ENCODE data around the gene FCRL5. TPM values are rescaled to one million over a fixed set of nuclear protein-coding genes. Genes with fewer than 3 reads are reported as not detected.

Gene FCRL5
- total and polyA plus RNA-seq, 4 donors: 0.18 to 0.84 (median 0.50) TPM

DNA sequence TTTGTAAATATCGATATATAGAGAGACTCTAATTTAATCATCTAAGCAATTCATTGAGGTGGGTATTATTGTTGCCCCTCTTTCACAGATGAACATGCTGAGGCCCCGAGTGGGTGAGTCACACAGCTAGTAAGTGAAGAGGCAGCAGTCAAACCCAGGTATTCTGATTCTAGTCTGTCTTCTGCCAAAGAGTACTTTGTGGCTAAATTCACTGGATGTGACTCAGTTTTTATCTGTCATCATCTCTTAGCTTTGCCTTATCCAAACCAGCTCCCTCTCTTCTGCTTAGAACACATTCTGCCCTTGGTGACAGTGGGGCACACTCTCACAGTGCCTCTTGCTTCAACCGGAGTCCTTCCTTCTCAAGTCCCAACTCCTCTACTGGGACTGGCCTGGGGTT lies 11.5 kb downstream of the FCRL5 start:
- no peak for DNase-seq
- H3K9me3 ChIP-seq (ENCODE audit: control insufficient read depth, low read length): no peaks in the 10 kb centered on the region
- intact Hi-C loops (cut with DNase I): no loop called here

DNA sequence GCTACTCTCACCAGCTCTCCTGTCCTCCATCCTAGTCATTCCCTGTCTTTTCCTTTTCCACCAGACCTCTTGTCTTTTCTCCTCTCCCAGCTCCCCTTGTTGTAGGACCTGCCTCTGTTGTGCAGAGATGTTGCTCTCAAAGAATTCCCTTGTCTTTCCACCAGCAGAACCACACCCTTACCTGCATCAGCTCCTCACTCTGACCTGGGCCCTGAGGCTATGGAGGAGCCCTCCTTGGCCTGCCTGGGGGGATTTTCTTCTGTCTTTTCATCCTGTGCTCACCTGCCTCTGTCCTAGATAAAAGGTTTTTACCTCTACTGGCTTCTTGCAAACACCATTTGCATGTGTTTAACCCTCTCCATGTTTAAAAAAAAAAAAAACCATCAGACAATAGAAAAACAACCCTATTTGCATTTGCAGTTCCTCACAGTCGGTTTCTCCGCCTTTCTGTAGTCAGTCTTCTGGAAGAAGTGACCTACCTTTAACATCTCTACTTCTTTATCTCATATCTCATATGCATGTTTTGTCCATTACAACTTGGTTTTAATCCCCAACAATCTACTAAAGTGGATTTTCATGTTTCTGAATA lies 12.1 kb downstream of the FCRL5 start:
- H3K9me3 ChIP-seq (ENCODE audit: control insufficient read depth, low read length): no peaks in the 10 kb centered on the region
- H3K4me3 ChIP-seq (ENCODE audit: low read length in 2 of 2): no peak overlapping the region
- H3K27me3 ChIP-seq (ENCODE audit: control insufficient read depth in 1 of 2, insufficient read depth in 2 of 2, low read length in 1 of 2): no peaks in the 10 kb centered on the region
- intact Hi-C loops (cut with DNase I): no loop called here
- ATAC-seq (ENCODE audit: low FRiP score) (no peak), DNase-seq (no peak)
- no peaks in the 10 kb centered on the region for H3K36me3 ChIP-seq (ENCODE audit: control insufficient read depth in 1 of 2, insufficient read depth in 2 of 2, low read length in 1 of 2)
- 14 to 63% methylated on average over 2 of the region's 2 CpGs for WGBS, 2 donors
- H3K27ac ChIP-seq (ENCODE audit: low read depth in 1 of 2, low read length in 2 of 2): no peak overlapping the region
- H3K4me1 ChIP-seq (ENCODE audit: control insufficient read depth in 1 of 2, insufficient read depth in 2 of 2, low read length in 2 of 2): no peaks in the 10 kb centered on the region

More for the DNA sequence above, 11.5 kb downstream of the FCRL5 start:
- Histone ChIP-seq H3K4me3 (ENCODE audit: low read length in 2 of 2) (no peak overlapping the region), H3K36me3 (ENCODE audit: control insufficient read depth in 1 of 2, insufficient read depth in 2 of 2, low read length in 1 of 2) (no peaks in the 10 kb centered on the region), H3K27ac (ENCODE audit: low read depth in 1 of 2, low read length in 2 of 2) (no peak overlapping the region), H3K4me1 (ENCODE audit: control insufficient read depth in 1 of 2, insufficient read depth in 2 of 2, low read length in 2 of 2) (no peaks in the 10 kb centered on the region), H3K27me3 (ENCODE audit: control insufficient read depth in 1 of 2, insufficient read depth in 2 of 2, low read length in 1 of 2) (no peaks in the 10 kb centered on the region)
- ATAC-seq (ENCODE audit: low FRiP score): no peak
- WGBS, 2 donors: 81 to 82% methylated on average over 3 of the region's 3 CpGs

GRCh38 chr1:157539568-157539967 lies 12.7 kb downstream of the FCRL5 start:
- Histone ChIP-seq H3K27me3 (ENCODE audit: control insufficient read depth in 1 of 2, insufficient read depth in 2 of 2, low read length in 1 of 2) (no peaks in the 10 kb centered on the region), H3K4me3 (ENCODE audit: low read length in 2 of 2) (no peak overlapping the region), H3K27ac (ENCODE audit: low read depth in 1 of 2, low read length in 2 of 2) (no peak overlapping the region), H3K9me3 (ENCODE audit: control insufficient read depth, low read length) (no peaks in the 10 kb centered on the region), H3K4me1 (ENCODE audit: control insufficient read depth in 1 of 2, insufficient read depth in 2 of 2, low read length in 2 of 2) (no peaks in the 10 kb centered on the region), H3K36me3 (ENCODE audit: control insufficient read depth in 1 of 2, insufficient read depth in 2 of 2, low read length in 1 of 2) (no peaks in the 10 kb centered on the region)
- no peak for DNase-seq
- no peak for ATAC-seq (ENCODE audit: low FRiP score)
- intact Hi-C loops (cut with DNase I): no loop called here

DNA sequence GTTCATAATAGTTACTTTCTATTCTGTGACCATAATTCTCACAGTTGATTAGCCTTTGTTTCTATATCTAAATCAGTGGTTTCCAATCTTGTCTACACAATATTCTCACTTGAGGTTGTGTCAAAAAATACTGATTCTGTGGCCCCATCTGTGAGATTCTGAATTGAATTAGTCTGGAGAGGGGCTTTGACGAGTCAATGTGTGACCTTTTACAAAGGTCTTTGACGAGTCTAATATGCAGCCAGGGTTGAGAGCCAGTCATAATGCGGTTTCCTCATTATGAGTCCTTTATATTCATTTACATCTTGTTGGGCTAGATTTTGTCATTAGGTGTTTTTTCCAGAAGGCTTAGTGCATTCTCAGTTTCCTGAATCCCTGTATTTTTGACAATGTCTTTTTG lies 19.7 kb downstream of the FCRL5 start:
- WGBS, 2 donors: 82 to 83% methylated on average over 3 of the region's 3 CpGs
- intact Hi-C loops (cut with DNase I): no loop called here
- Histone ChIP-seq H3K36me3 (ENCODE audit: control insufficient read depth in 1 of 2, insufficient read depth in 2 of 2, low read length in 1 of 2) (no peaks in the 10 kb centered on the region), H3K9me3 (ENCODE audit: control insufficient read depth, low read length) (no peaks in the 10 kb centered on the region), H3K4me1 (ENCODE audit: control insufficient read depth in 1 of 2, insufficient read depth in 2 of 2, low read length in 2 of 2) (no peaks in the 10 kb centered on the region), H3K27me3 (ENCODE audit: control insufficient read depth in 1 of 2, insufficient read depth in 2 of 2, low read length in 1 of 2) (no peaks in the 10 kb centered on the region), H3K27ac (ENCODE audit: low read depth in 1 of 2, low read length in 2 of 2) (no peak overlapping the region), H3K4me3 (ENCODE audit: low read length in 2 of 2) (no peak overlapping the region)
- DNase-seq: no peak
- no peak for ATAC-seq (ENCODE audit: low FRiP score)

GRCh38 chr1:157523774-157524493 lies 28.4 kb downstream of the FCRL5 start:
- intact Hi-C loops (cut with DNase I): no loop called here
- Histone ChIP-seq H3K27ac (ENCODE audit: low read depth in 1 of 2, low read length in 2 of 2) (no peak overlapping the region), H3K4me3 (ENCODE audit: low read length in 2 of 2) (no peak overlapping the region), H3K36me3 (ENCODE audit: control insufficient read depth in 1 of 2, insufficient read depth in 2 of 2, low read length in 1 of 2) (no peaks in the 10 kb centered on the region), H3K4me1 (ENCODE audit: control insufficient read depth in 1 of 2, insufficient read depth in 2 of 2, low read length in 2 of 2) (no peaks in the 10 kb centered on the region), H3K9me3 (ENCODE audit: control insufficient read depth, low read length) (no peaks in the 10 kb centered on the region), H3K27me3 (ENCODE audit: control insufficient read depth in 1 of 2, insufficient read depth in 2 of 2, low read length in 1 of 2) (no peaks in the 10 kb centered on the region)
- 82 to 86% methylated on average over 5 of the region's 5 CpGs for WGBS, 2 donors
- ATAC-seq (ENCODE audit: low FRiP score) (no peak), DNase-seq (no peak)

- H3K9me3 ChIP-seq (ENCODE audit: control insufficient read depth, low read length): no peaks in the 10 kb centered on the region
- H3K36me3 ChIP-seq (ENCODE audit: control insufficient read depth in 1 of 2, insufficient read depth in 2 of 2, low read length in 1 of 2): no peaks in the 10 kb centered on the region
- no peak for DNase-seq
- no peak overlapping the region for H3K27ac ChIP-seq (ENCODE audit: low read depth in 1 of 2, low read length in 2 of 2)
- no peaks in the 10 kb centered on the region for H3K4me1 ChIP-seq (ENCODE audit: control insufficient read depth in 1 of 2, insufficient read depth in 2 of 2, low read length in 2 of 2)
- H3K27me3 ChIP-seq (ENCODE audit: control insufficient read depth in 1 of 2, insufficient read depth in 2 of 2, low read length in 1 of 2): no peaks in the 10 kb centered on the region
- intact Hi-C loops (cut with DNase I): no loop called here
- WGBS, 2 donors: 81 to 84% methylated on average over 10 of the region's 10 CpGs
- H3K4me3 ChIP-seq (ENCODE audit: low read length in 2 of 2): no peak overlapping the region
- no peak for ATAC-seq (ENCODE audit: low FRiP score)
These were observed 31.3 kb downstream of the FCRL5 start for GRCh38 chr1:157521056-157521455.

- no peak overlapping the region for H3K4me3 ChIP-seq (ENCODE audit: low read length in 2 of 2)
- no peaks in the 10 kb centered on the region for H3K9me3 ChIP-seq (ENCODE audit: control insufficient read depth, low read length)
- H3K27ac ChIP-seq (ENCODE audit: low read depth in 1 of 2, low read length in 2 of 2): no peak overlapping the region
- H3K27me3 ChIP-seq (ENCODE audit: control insufficient read depth in 1 of 2, insufficient read depth in 2 of 2, low read length in 1 of 2): no peaks in the 10 kb centered on the region
- intact Hi-C loops (cut with DNase I): no loop called here
- no peaks in the 10 kb centered on the region for H3K36me3 ChIP-seq (ENCODE audit: control insufficient read depth in 1 of 2, insufficient read depth in 2 of 2, low read length in 1 of 2)
- no peak for ATAC-seq (ENCODE audit: low FRiP score)
- 92 to 94% methylated on average over 20 of the region's 20 CpGs for WGBS, 2 donors
- no peaks in the 10 kb centered on the region for H3K4me1 ChIP-seq (ENCODE audit: control insufficient read depth in 1 of 2, insufficient read depth in 2 of 2, low read length in 2 of 2)
- no peak for DNase-seq
These were observed 31.9 kb downstream of the FCRL5 start for GRCh38 chr1:157520386-157520935.

- ATAC-seq (ENCODE audit: low FRiP score): no peak
- Histone ChIP-seq H3K27ac (ENCODE audit: low read depth in 1 of 2, low read length in 2 of 2) (no peak overlapping the region), H3K4me3 (ENCODE audit: low read length in 2 of 2) (no peak overlapping the region), H3K36me3 (ENCODE audit: control insufficient read depth in 1 of 2, insufficient read depth in 2 of 2, low read length in 1 of 2) (no peaks in the 10 kb centered on the region), H3K4me1 (ENCODE audit: control insufficient read depth in 1 of 2, insufficient read depth in 2 of 2, low read length in 2 of 2) (no peaks in the 10 kb centered on the region), H3K27me3 (ENCODE audit: control insufficient read depth in 1 of 2, insufficient read depth in 2 of 2, low read length in 1 of 2) (no peaks in the 10 kb centered on the region), H3K9me3 (ENCODE audit: control insufficient read depth, low read length) (no peaks in the 10 kb centered on the region)
- DNase-seq: no peak
- WGBS, 2 donors: 76 to 81% methylated on average over 2 of the region's 2 CpGs
- intact Hi-C loops (cut with DNase I): no loop called here
These were observed 32.9 kb downstream of the FCRL5 start for GRCh38 chr1:157519451-157519850.

GRCh38 chr1:157517016-157517415 lies 35.3 kb downstream of the FCRL5 start:
- Histone ChIP-seq H3K36me3 (ENCODE audit: control insufficient read depth in 1 of 2, insufficient read depth in 2 of 2, low read length in 1 of 2) (no peaks in the 10 kb centered on the region), H3K4me1 (ENCODE audit: control insufficient read depth in 1 of 2, insufficient read depth in 2 of 2, low read length in 2 of 2) (no peaks in the 10 kb centered on the region), H3K27me3 (ENCODE audit: control insufficient read depth in 1 of 2, insufficient read depth in 2 of 2, low read length in 1 of 2) (no peaks in the 10 kb centered on the region), H3K27ac (ENCODE audit: low read depth in 1 of 2, low read length in 2 of 2) (no peak overlapping the region), H3K9me3 (ENCODE audit: control insufficient read depth, low read length) (no peaks in the 10 kb centered on the region), H3K4me3 (ENCODE audit: low read length in 2 of 2) (no peak overlapping the region)
- ATAC-seq (ENCODE audit: low FRiP score) (no peak), DNase-seq (no peak)
- intact Hi-C loops (cut with DNase I): no loop called here
- 66 to 76% methylated on average over 8 of the region's 8 CpGs for whole genome bisulfite sequencing, 2 donors

Data from aorta (tissue), 5 donors.